ENCODE measurements around the gene MMP24OS. TPM values are rescaled to one million over a fixed set of nuclear protein-coding genes. Genes with fewer than 3 reads are reported as not detected.

Gene MMP24OS
- total and polyA plus RNA-seq, 3 donors from 2014 or later = 16.4 to 45.9 (median 35.1) TPM

DNA sequence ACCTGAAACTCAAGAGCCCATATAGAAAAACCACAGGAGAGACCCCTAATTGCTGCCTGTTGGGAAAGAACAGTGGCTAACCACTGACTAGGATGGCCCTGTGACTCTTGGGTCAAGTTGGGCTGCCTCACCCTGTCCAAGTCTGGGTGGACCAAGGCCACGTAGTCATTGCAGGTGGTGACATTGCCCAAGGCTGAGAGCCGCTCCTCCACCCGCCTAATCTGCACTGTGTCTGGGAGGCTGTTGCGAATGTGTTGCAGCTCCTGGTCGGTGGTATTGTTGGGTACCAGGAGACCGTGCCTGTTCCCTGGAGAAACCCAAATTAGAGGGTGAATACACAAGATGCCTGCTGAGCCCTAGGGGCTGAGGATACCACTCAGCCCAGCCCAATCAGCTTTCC, 2.6 kb upstream of the MMP24OS start:
- no peaks in the 10 kb centered on the region for H3K9me3 ChIP-seq
- 80 to 82% methylated on average over 3 to 6 of the region's 6 CpGs for WGBS, 2 donors
- TF ChIP-seq, protein P1, sequence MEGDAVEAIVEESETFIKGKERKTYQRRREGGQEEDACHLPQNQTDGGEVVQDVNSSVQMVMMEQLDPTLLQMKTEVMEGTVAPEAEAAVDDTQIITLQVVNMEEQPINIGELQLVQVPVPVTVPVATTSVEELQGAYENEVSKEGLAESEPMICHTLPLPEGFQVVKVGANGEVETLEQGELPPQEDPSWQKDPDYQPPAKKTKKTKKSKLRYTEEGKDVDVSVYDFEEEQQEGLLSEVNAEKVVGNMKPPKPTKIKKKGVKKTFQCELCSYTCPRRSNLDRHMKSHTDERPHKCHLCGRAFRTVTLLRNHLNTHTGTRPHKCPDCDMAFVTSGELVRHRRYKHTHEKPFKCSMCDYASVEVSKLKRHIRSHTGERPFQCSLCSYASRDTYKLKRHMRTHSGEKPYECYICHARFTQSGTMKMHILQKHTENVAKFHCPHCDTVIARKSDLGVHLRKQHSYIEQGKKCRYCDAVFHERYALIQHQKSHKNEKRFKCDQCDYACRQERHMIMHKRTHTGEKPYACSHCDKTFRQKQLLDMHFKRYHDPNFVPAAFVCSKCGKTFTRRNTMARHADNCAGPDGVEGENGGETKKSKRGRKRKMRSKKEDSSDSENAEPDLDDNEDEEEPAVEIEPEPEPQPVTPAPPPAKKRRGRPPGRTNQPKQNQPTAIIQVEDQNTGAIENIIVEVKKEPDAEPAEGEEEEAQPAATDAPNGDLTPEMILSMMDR (IDR thresholded peaks at IDR 0.05) = no peak
- no peak for TF ChIP-seq POLR2A (IDR thresholded peaks at IDR 0.05)
- H3K36me3 ChIP-seq (ENCODE audit: low read depth, missing control alignments) = no peaks in the 10 kb centered on the region
- no peak for DNase-seq
- intact Hi-C loops (cut with DNase I; ENCODE audit: low total_unique reads) = no loop called here
- peaks cover 19% of the 10 kb centered on the region for H3K4me1 ChIP-seq
- H3K27me3 ChIP-seq = no peaks in the 10 kb centered on the region
- H3K4me3 ChIP-seq = no peak overlapping the region
- no peak overlapping the region for H3K27ac ChIP-seq

DNA sequence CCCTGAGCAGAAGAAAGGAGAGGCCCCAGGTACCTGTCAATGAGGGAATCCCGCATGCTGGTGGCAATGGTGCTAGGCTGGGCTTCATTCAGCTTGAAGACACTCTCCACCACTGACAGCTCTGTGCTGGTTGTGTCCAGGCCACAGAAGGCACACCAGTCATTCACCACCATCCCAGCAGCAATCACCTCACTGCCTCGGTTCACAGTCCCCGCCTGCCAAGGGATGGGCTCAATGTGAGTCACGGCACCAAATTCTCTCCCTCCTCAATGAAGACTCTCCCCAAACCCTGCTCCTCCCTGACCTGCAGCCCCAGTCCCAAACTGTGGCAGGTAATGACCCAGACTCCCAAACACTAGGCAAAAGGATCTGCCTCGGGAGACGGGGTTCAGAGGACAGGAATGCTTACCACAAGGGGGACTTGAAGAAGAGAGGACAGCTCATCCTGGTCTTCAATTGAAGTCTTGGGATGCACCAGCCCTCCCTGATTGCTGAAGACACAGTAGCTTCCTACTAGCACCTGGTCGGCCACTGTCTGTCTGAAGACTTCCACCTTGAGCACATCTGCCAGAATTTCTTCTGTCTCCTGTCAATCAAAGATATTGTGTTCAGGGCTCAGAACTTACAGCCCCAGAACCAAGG, 1.7 kb upstream of the MMP24OS start:
- peaks cover 19% of the 10 kb centered on the region for H3K4me1 ChIP-seq
- intact Hi-C loops (cut with DNase I; ENCODE audit: low total_unique reads) = no loop called here
- no peak for DNase-seq
- no peaks in the 10 kb centered on the region for H3K27me3 ChIP-seq
- no peak overlapping the region for H3K27ac ChIP-seq
- TF ChIP-seq, protein P1 (IDR thresholded peaks at IDR 0.05) = no peak
- no peak for TF ChIP-seq POLR2A (IDR thresholded peaks at IDR 0.05)
- no peaks in the 10 kb centered on the region for H3K9me3 ChIP-seq
- no peak overlapping the region for H3K4me3 ChIP-seq
- WGBS, 2 donors = 93 to 94% methylated on average over 5 to 7 of the region's 7 CpGs
- H3K36me3 ChIP-seq (ENCODE audit: low read depth, missing control alignments) = no peaks in the 10 kb centered on the region

DNA sequence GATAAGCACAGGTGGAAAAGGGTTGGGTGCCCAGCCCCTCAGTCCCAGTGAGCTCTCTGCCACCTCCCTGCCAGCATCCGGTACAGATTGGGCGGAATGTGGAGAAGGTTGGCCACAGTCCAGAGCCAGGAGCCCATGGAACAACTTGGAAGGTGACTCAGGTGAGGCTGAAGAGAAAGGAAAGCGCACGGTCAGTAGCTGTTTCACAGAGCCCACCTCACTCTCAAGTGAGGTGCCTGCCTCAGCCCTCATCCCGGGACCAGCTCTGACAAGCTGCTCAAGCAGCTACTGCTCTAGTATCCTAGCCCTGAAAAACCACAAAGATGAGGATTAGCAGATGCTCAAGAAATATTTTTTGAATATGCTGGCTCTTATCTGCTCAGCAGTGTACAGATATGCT, 1.1 kb upstream of the MMP24OS start:
- Histone ChIP-seq H3K4me1 (peaks cover 19% of the 10 kb centered on the region), H3K27me3 (no peaks in the 10 kb centered on the region), H3K9me3 (no peaks in the 10 kb centered on the region), H3K27ac (peak overlapping the region in 1 of 2 donors; percentile 91), H3K4me3 (no peak overlapping the region), H3K36me3 (ENCODE audit: low read depth, missing control alignments) (no peaks in the 10 kb centered on the region)
- 90 to 94% methylated on average over 5 of the region's 5 CpGs for WGBS, 2 donors
- no peak for DNase-seq
- intact Hi-C loops (cut with DNase I; ENCODE audit: low total_unique reads) = no loop called here
- TF ChIP-seq, protein P1 (IDR thresholded peaks at IDR 0.05) = no peak
- TF ChIP-seq POLR2A (IDR thresholded peaks at IDR 0.05) = no peak

DNA sequence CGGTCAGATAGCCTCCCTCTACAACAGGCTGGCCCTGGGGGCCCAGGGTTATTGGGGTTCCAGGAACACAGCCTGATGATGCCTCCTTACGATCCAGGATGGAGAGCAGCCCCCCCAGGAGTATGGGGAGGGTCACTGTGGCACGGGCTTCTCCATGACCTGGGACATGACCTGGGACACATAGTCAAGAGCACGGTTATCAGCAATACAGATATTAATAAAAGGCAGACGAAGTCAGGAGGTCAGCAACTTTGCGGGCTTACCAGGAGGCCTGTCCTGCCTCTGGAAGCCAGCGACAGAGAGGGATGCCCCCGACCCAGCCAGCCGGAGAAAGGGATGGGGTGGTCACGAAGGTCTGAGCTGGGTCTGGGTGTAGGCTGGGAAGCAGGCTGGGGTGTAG, 795 bp downstream of the MMP24OS start:
- H3K27ac ChIP-seq = peak overlapping the region; percentile 91 to 93
- TF ChIP-seq, protein P1 (IDR thresholded peaks at IDR 0.05) = no peak
- no peak for TF ChIP-seq POLR2A (IDR thresholded peaks at IDR 0.05)
- no peaks in the 10 kb centered on the region for H3K27me3 ChIP-seq
- no peak for DNase-seq
- intact Hi-C loops (cut with DNase I; ENCODE audit: low total_unique reads) = no loop called here
- no peaks in the 10 kb centered on the region for H3K9me3 ChIP-seq
- peaks cover 12% of the 10 kb centered on the region for H3K4me1 ChIP-seq
- H3K36me3 ChIP-seq (ENCODE audit: low read depth, missing control alignments) = no peaks in the 10 kb centered on the region
- peak overlapping the region; percentile 72 to 73 for H3K4me3 ChIP-seq
- WGBS, 2 donors = 0 to 13% methylated on average over 6 to 10 of the region's 10 CpGs

DNA sequence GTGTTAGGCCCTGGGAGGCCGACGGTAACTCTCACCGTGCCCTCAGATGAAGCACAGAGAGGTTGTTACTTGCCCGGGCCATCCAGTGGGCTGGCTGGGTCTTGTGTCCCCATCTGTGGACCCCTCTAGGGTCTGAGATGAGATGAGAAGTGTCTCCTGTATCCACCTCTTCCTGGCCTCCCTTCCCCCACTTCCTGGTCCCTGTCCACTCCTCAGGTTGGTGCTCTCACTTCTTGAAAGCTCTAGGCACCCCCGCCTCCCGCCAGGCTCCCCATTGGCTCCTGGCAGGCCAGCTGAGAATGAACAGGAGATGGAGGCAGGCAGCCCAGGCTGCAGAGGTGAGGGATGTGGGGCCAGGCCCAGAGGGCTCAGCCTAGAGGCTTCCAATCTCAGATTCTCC, 1.5 kb downstream of the MMP24OS start:
- H3K27me3 ChIP-seq = no peaks in the 10 kb centered on the region
- H3K4me3 ChIP-seq = no peak overlapping the region
- no peaks in the 10 kb centered on the region for H3K9me3 ChIP-seq
- TF ChIP-seq POLR2A (IDR thresholded peaks at IDR 0.05) = no peak
- TF ChIP-seq, protein P1 (IDR thresholded peaks at IDR 0.05) = no peak
- no peak for DNase-seq
- H3K4me1 ChIP-seq = peaks cover 12% of the 10 kb centered on the region
- H3K36me3 ChIP-seq (ENCODE audit: low read depth, missing control alignments) = no peaks in the 10 kb centered on the region
- H3K27ac ChIP-seq = no peak overlapping the region
- WGBS, 2 donors = 85 to 96% methylated on average over 6 of the region's 6 CpGs
- intact Hi-C loops (cut with DNase I; ENCODE audit: low total_unique reads) = no loop called here
